Smooth muscle cell of trachea (primary cell): Measurements from ENCODE around the gene SLC38A8. TPM values are rescaled to one million over a fixed set of nuclear protein-coding genes. Genes with fewer than 3 reads are reported as not detected.

Experiments
- total RNA-seq: library from RNA; depleted of rRNA; stranded (reverse); fragments of >200 nt; gene quantifications from 2 replicates; pipeline ENCODE4 v1.2.1, GENCODE V29; 2014

SLC38A8 gene
- total RNA-seq: 0.17 TPM in 1 of 2 replicates, not detected in the other

GRCh38 chr16:84042308-84042878 lies at the start of gene SLC38A8:
Gene SLC38A8 (minus strand): TSS chr16:84042795. CDS start chr16:84042157, 638 bp downstream.

DNA sequence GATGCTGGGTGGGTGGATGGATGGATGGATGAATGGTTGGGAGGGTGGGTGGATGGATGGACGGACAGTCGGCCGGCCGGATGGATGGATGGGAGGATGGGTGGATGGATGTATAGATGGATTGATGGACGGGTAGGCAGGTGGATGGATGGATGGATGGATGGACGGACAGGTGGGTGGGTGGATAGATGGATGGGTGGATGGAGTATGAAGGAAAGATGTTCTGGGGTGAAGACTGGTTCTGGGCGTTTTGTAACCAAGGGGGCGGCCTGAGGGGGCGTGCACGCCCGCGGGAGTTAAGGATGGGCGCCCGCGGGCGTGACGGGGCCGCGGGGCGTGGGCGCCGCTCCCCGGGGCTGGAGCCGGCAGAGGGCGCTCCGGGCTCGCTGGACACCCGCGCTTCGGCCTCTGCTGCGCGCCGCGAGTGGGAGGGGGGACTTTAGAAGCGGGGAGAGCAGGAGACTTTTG lies 74.7 kb downstream of the SLC38A8 start, which contains the start of gene NECAB2:
TSS of gene NECAB2 (plus strand) at position 407 of the 468 bp plus-strand sequence. CDS start 405 bp downstream, outside the sequence.

Other genes with a start within 250 kb of the SLC38A8 start
- 37.1 and 61.2 TPM in 2 replicates for gene HSBP1, start 234.8 kb downstream of the SLC38A8 start, total RNA-seq
- gene MLYCD, start 143.7 kb downstream of the SLC38A8 start, total RNA-seq: 4.1 and 5.1 TPM in 2 replicates
- gene OSGIN1, start 89.6 kb downstream of the SLC38A8 start, total RNA-seq: 3.8 and 10.3 TPM in 2 replicates
- under 0.01 and 0.83 TPM in 2 replicates for gene NECAB2, start 74.6 kb downstream of the SLC38A8 start, total RNA-seq
- 105 and 136 TPM in 2 replicates for gene MBTPS1, start 74.1 kb upstream of the SLC38A8 start, total RNA-seq
- 17.5 and 27.2 TPM in 2 replicates for gene HSDL1, start 102.4 kb upstream of the SLC38A8 start, total RNA-seq
- under 0.01 and 0.33 TPM in 2 replicates for gene DNAAF1, start 102.5 kb upstream of the SLC38A8 start, total RNA-seq
- gene TAF1C, start 144.3 kb upstream of the SLC38A8 start, total RNA-seq: 23.0 and 23.1 TPM in 2 replicates
- not detected in 2 replicates for gene ADAD2, start 148.4 kb upstream of the SLC38A8 start, total RNA-seq
- gene KCNG4, start 197.2 kb upstream of the SLC38A8 start, total RNA-seq: not detected in 2 replicates